GM19238 (cell line): Measurements from ENCODE around the gene APBA2.
A peak's percentile ranks its signal among the peaks of the same experiment; 100 is the strongest.

ENCODE experiments used
- DNase-seq: peaks from one replicate; pipeline ENCODE4 v3.0.0; 2011; ENCODE audit warnings: low spot score; ENCODE audit not compliant: insufficient read length

APBA2 gene

DNA sequence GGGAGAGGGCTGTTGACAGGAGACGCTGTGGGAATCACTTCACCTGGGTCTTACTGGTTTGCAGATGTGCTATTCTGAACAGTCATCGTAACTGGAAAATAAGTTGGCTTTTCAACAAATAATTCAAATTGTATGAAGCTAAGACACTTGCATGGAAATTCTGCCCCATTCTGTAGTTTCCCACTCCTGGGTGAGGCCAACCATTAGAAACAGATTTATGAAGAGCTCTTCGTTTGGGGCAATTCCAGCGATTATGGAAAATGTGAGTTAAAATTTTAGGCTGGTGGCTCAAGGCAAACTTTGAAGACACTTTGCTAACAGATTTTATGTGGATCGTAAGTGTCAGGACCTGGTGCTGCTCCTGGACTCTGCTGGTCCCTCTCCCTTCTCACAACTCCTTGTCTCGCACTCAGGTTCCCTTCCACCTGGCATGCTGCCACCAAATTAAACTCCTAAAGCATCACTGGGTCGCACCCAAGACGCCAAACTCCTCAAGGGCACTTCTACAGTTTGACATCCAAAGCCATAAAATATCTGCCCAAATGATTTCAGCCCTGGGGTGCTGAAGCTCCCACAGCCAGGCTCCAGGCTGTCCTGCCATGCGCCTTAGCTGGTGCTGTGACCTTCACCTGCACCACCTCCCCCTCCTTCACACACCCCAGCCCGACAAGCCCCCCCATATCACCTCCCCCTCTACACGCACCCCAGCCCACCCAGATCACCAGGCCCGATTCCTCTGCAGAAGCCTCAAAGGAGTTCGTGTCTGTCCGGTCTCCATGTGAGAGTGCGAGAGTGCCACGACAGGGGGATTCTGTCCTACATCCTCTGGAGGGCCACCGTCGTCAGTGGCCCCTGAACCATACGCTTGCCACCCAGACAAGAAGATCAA, 245.4 kb downstream of the APBA2 start:
- no peak for DNase-seq

DNA sequence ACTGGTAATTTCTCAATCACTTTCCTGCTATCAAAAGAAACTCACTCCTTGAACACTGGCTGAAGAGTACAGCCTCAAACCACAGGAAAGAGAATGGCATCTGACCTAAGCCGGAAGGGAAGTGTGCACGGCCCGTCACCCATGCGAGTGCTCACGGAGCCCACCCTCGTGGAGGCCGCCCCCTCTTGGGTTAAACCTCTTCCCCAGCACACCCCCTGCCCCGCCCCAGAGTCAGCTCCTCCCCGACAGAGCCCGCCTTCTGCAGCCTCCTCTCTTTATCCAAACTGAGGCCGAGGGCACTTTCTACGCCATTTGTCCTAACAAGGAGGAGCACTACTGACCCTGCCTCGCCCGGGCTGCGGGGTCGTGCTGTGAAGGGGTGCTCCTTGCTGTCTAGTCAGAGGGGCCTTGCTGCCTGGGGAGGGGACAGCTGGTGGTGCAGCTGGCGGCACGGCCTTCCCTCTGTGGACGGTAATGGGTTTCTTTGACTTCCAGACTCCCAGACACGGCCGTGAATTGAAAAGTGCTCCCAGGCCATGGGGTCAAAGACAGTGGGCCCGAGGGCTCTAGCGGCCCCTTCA, 246.2 kb downstream of the APBA2 start:
- DNase-seq: no peak

DNA sequence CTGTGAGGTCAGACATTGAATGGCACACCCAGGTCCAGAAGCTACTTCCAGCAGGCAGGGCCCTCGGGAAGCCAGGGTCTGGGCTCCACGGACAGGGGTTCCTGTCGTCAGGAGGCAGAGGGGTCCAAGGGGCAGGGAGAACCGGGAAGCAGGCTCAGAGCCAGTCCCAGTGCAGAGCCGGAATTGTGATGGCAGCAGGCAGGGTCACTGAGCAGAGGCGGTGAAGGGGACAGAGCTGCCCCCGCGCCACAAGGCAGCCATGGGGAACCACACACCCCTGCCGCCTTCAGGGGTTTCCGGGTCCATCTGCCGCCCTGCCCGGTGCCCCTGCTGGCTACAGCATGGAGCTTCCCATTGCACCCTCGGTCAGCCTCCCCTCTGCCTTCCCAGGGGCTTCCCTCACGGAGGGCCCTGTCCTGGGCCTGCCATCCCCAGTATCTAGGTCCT, 247.0 kb downstream of the APBA2 start:
- no peak for DNase-seq

DNA sequence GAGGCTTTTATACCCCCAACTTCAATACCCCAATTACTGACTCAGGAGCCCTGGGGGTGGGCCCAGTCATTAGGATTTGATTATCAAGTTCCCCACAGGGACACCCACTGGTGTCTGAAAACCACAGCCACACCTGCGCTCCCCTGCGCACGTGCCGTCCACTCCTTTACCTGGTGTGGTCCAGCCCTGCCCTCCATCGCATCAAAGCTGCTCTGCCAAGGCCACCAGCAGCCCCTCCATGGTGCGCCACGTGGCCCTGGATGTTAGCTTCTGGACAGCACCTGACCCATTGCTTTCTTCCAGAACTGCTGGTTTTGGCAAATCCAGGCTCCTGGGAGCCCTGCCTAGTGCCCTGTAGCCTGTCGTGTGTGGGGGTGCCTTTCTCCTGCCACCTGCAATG, 247.5 kb downstream of the APBA2 start:
- no peak for DNase-seq

DNA sequence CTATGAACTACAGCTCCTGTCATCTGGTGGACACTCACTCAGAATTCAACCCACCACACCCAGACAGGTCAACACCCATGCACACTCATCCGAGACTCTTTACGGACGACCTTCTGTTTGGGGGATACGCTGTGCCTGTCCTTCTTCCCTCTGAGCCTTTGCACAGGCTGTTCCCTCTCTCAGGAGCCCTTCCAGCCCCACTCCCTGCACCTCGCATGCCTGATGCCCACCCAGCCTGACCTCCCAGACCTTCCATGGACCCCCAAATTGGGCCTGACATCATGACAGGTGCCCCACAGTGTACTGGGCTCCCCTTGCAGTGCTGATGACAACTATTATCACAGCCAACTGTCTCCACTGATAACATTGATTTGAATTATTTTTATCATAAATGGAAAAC, 248.0 kb downstream of the APBA2 start:
- no peak for DNase-seq

DNA sequence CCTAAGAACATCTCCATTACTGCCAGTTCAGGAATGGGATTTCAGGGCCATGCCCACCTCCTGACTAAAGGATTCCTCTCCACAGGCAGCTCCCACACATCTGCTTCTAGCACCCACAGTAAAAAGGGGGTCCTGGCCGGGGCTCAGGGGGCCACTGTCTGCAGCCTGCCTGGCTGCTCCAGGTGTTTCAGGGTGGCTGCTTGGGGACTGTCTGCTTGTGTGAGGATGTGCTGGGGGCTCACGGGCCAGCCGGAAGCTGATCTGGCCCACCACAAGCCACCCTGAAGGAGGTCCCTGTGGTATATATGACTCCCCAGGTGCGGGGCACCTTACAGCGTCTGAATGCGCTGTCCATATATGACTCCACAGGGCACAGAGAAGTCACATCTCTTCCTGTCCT, 248.5 kb downstream of the APBA2 start:
- DNase-seq: no peak

DNA sequence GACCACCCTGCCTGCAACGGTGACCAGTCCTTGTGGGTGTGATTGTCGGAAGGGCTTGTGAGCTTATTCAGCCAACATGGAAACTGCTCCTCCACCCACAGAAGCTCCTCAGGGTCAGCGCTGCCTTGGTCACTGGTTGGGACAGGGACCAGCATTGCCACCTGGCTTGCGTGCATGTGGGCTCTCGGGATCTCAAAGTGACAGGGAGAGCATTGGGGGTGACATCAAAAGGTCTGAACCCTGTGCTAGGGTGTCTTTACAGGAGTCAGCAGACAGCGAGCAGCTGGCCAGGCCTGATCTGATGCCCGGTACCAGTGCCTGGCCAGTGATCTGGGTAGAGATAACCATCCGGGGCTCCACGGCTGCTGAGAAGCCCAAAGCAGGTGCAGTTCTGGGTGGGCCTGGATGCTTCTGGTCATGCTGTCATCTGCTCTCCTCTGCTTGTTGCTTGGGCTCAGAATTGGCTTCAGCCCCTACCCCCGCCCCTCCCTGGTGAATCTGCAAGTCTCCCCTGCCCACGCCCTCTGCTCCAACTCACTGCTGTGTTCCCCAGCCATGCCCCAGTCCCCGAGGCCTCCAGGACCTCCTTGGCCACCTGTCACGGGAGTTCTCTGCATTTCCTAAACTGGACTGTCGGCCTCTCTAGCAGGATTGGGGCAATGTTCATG, 249.0 kb downstream of the APBA2 start:
- DNase-seq: no peak

DNA sequence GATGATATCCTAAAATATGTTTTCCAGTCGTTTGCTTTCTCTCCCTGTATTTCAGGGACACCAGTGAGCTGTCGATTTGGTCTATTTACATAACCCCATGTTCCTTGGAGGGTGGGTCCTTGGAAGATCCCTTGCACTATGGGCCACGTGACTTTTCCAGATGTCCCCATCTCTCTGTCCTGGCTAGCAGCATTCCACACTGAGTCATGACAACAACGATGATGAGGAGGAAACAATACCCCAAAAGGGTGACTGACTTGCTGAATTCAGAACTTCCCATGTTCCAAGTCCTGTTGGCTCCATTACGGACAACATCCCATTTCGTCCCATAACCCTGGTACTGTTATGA, 249.5 kb downstream of the APBA2 start:
- DNase-seq: no peak

DNA sequence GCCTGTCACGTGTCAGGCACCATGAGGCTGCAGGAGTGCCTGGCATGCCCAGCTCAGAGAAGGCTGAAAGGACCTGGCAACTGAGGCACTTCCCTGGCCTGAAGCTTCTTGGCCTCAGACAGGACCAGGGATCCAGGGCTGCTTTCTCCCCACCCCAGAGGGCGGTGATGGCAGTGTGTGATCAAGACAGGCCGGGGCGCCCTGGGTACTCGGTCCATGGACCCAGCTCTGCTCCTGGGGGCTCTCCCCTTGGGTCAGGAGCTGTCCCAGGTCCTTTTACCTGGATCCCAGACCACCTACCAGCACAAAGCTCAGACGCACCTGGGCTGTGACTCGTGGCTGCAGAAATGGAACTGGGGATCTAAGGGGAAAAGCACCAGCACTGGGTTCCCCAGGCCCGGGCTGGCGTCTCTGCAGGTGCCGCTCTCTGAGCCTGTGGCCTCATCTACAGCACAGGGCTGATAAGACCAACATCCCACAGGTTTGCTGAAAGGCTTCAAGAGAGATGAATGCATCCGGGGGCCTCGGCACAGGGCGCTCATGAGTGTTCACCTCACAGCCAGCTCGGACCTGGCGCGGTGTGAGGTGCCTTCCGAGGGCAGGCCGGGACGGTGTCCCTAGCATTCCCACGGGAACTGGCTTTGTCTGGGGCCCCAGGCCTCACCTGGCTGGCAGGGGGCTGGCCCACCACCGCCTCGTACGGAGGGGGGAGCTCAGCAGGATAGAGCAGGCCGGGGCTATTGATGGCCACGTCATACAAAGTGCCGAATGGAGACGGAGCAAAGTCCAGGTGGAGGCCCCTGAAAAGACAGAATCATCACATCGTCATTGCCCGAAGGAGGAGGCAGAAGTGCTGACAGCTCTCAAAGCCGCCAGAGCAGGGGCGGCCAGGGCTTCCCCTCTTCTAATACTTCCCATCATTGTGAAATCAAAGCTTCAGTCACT, 250.2 kb downstream of the APBA2 start:
- no peak for DNase-seq

DNA sequence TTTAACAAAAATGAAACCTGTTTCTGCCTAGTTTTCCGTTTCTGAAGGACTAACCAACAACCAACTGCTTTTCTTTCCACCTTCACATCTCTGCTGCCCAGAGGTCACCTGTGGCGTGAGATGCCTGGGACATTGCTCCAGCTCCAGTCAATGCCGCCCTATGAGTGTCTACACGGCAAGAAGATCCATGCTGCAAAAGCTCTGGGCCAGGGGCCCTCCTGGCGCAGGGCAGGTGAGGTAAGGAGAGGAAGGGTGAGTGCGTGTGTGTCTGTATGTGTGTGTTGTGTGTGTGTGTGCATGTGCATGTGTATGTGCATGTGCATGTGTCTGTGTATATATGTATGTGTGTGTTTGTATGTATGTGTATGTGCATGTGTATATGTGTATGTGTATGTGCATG, 252.5 kb downstream of the APBA2 start:
- DNase-seq: no peak

DNA sequence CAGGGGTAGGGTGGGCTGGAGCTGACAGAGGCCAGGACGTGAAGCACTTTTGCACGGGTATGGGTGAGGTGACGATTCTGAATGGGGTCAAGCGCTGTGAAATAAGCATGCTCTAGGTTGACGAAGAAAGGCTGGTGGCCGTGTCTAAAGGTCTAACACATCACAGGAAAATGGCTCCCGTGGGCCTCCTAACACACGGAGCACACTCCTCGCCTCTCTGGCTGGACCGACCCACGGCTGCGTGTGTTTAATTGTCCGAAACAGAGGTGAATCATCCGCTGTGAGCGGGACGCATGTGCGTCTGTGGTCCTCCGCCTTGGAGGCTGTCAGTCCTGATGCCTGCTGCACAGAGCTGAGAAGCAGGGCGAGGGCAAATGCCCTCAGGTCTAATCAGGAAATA, 253.3 kb downstream of the APBA2 start:
- DNase-seq: no peak

DNA sequence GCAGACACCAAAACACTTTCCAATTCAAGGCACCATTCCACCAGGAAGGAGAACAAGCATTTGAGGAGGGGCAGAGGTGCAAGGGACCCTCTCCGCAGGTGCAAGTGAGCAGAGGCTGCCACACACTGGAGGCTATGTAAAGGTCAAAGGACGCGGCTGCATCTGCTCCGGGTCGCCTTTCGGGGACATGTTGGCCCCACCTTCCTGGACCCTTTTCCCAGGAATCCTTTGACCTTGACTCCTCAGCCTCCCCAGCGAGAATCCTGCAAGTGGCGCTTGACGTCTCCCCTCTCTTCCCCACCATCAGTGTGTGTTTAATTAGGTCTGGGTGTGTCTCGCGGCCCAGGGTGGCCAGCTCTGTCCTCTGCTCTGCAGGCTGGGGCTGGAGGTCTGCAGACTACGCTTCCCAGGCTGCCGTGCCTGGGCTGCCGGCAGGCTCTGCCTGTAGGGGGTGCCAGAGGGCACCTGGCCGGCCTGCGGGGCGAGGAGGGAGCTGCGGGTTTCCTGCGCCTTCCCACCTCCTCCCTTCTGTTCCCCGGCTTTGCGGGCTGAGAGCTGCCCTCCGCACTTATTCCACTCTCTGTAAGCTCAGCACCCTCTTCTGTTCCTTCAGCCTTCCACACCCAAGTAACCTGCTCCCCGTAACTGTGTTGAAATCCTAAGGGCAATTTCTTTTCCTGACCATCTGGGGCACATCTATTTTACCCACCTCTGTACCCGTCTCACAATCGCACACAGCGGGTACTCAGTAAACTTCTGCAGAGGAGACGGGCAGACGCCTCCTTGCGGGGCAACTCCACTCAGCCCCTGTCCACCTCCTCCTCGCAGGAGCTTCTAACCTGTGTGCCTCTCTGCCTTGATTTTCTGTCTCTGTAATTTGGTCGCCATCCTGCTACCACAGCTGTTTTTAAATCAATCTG, 254.0 kb downstream of the APBA2 start:
- DNase-seq: peak; percentile 71

DNA sequence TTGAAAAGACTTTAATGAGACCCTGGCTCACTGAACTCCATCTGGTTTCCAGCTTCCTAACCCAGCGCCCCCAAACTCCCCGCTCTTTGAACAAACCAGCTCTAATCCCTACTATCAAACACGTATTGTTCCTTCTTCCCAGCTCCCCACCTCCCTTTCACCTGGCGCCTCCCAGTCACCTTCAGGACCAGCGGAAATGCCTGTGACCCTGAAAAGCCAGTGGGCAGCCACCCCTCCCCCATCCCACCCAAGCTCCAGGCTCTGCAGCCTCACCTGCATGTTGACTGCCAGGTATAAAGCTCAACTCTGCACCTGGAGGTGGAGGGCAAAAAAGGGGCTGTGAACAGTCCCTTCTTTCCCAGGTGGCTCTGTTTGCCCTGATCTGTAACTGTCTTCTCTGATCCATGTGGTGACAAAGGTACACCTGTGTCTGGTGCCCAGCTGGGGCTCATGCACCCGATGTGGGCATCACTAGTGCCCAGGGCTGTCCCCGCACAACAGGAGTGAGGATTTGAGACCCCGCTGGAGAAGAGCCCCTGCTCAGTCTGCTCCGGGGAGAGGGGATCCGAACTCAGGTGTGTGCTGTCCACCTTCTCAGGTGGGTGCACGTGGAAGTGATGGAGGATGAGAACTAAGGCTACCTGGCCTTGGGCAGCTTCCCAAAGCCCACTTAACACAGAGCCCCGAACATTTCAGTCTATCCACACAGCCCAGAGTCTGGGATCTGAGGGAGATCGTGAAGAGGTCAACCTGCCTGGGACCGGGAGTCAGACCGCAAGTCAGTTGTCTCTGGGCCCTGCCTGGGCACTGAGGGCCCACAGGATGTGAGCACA, 254.9 kb downstream of the APBA2 start:
- DNase-seq: no peak

DNA sequence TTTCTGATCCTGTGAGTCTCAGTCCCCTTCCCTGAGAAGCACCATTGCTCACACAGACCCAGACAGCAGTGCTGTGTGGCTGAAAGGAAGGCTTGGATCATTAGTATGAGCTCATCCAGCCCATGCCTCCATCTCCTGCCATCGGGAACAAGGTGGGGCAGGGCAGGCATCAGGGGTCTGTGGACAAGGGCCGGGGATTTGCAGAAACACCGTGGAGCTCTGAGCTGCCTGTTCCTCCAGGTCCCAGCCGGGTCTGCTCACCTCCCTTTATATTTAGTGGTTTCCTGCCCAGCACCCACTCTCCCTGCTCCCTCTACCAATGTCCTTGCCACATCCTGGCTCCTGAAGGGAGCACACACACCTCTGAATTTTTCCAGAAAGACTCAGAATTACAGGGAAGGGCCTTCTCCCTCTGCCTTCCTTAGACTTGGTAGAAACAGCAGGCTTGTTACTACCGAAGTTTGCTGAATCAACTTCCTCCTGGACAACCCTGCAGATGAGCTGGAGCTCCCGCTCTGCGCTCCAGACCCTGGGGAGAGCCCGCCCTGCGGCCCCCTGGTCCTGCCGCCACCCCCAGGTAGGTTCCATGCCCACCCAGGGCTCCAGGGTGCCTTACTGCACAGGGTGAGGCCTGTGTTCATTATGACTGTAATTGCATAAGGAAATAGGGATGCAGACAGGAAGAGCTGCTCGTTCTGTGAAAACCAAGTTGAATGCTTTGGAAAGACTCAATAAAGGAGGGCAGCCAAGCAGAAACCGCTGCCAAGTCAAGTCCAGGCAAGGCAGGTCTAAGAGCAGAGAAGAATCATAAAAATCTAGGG, 255.7 kb downstream of the APBA2 start:
- DNase-seq: no peak

DNA sequence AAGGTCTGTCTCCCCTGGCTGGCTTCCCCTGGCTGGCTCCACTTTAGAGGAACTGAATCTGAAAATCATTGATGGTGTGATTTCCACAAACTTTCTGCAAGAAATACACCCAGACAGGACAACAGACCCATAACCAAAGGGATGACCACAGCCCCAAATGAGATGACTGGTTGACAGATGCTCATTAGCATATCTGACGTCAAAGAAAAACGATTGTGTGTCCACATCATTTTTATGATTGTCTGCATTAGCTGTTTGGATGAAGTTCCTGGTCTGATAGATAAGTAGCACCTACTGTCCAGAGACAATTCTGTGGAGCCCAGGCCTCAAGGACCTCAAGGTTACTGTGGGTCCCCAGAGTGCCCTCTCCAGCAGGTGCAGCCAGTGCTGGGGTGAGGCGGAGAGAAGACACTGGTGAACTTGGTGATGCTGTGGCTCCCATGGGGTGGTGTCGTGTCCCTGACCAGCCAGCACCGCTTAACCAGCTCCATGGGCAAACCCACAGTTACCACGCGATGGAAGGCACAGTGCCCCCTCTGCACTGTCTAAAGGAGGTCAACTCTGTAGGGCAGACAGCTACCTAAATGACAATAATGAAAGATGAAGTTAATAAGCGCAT, 256.5 kb downstream of the APBA2 start:
- no peak for DNase-seq

DNA sequence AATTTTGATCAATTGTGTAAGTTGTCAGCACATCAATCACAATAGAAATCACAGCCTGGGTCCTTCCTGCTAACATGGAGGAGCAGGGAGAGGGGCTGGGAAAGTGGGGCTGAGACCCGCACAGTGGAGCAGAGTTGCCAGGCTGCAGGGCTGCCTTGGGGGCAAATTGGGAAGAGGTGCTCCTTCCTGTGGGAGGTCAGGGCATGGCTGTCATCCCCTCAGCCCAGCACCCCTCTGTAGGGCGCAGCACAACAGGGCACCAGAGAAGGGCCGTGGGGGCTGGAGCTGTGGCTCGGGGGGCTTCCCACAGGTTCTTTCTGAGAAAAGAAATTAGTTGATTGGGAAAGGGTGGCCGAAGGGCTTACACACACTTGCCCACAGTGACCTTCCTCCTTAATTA, 257.5 kb downstream of the APBA2 start:
- no peak for DNase-seq

DNA sequence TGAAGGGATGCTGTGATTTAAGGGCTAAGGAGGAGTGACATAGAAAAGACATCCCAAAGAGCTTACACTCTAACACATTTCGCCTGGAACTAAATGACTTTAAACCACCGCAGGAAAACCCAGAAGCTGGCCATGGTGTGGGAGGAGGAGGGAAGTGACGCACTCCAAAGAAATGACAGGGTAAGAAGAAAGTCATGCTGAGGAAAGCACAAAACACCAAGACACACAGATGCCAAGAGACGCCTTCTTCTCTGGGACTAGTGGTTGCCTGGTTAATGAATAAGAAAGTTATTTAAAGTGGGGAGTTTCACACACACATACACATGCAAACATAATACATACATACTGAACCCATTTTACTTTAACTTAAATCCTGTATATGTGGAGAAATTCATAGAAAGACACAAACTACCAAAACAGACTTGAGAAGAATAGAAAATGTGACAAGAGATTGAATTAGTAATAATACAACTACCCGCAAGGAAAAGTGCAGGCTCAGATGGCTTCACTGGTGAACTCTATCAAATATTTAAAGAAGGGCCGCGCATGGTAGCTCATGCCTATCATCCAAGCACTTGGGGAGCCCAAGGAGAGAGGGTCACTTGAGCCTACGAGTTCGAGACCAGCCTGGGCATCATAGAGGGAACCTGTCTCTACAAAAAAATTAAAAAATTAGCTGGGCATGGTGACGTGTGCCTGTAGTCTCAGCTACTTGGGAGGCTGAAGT, 258.3 kb downstream of the APBA2 start:
- DNase-seq: no peak

DNA sequence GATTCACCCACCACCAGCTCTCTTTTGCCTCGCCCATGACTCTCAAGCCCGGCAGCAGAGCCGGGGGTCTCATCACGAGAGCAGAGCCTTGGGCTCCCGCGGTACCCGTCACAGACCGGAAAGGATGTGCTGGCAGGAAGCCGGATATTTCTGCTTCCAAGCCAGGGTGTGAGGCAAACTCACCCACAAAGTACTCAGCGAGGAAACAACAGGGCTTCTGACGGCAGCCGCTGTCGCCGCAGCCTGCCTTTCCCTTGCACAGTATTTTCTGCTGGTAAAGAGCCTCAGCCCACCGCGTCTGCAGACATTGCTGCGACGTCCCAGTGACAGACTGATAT, 263.9 kb downstream of the APBA2 start:
- no peak for DNase-seq
